GM19468 (cell line): ENCODE data around the gene TBX15.

Experiments
- ATAC-seq: cut with Tn5 transposase; IDR thresholded peaks from one replicate; pipeline ENCODE4 v1.9.1; 2021; ENCODE audit warnings: mild to moderate bottlenecking, moderate library complexity, moderate number of reproducible peaks; ENCODE audit not compliant: unreplicated experiment; ENCODE audit errors: extremely low read depth

The TBX15 gene

GRCh38 chr1:118986555-118987467 lies 1.3 kb downstream of the TBX15 start:
- ATAC-seq, result no peak

DNA sequence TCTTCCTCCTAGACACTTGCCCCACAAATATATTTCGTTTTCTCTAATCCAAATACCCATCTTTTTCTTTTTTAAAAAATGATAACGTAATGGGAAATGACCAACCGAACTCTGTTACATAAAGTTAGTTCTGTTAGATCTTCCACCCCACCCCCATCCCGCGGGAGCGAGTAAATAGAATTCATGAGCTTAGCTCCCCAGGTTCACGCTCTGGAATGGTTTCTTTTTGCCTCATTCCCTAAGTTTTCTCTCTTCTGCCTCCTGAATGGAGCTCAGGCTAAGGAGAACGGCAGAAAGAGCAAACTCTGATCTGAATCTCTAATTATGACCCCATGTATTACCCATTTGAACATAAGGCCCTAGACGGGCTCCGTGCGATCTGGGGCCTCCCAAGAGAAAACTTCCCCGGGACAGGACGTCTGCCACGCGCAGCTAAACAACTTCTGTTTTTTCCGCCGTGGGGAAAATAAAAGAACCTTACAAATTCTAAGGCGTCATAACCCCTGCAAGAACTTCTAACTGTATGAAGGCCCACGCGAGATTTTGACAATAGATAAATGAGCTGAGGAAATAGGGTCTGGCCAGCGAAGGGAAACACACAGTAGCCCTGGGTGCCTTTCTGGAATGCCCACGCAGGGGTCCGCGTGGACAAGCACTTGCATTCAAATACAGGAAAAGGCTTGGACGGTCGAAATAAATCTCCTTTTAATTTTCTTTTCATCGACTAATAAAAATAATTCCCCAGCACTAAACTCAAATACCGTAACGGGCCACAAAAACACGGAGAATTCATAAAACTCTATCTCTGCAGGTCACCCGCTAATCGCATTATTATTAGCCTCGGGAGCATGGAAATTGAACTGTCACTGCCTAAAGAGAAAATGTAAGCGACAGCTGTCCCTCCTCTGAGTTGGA lies 2.2 kb downstream of the TBX15 start:
- no peak for ATAC-seq

DNA sequence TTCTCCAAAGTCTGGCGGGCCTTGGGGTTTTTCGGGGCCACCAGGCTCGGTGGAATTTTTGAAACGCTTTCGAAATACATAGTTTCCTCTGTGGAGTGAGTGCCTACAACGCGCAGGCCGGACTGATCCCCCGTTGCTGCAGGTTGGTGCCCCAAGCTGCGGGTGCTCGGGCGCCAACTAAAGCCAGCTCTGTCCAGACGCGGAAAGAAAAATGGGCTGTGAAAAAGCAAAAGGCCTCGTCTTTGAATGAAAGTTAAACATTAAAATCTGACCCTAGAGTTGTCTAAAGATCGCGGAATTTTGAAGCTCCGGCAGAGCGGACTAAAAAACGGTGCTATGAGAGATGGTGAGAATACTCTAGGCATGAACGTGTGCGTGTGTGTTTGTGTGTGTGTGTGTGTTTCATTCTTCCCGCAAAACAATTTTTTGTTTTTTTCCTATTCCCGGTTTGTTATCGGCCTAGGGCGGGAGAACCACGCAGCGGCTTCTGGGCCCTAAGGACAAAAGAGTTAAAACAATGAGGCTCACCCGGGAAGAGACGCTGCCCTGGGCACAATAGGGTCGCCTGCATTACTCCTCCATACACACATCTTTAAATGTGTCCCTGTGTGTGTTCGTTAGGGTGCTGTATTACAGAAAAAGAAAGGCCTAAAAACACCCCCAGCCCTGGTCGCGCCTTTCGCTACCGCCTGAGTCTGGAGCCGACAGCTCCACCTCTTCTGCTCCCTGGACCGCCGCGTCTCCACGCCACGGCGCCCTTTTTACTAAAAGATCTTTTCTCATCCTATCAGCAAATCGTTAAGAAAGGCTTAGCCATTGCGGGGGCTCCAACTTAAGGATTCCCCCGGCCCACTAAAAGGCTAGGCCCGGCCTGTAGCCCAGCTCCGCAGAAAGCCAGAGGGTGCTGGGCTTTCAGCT lies 3.2 kb downstream of the TBX15 start:
- ATAC-seq, result no peak

DNA sequence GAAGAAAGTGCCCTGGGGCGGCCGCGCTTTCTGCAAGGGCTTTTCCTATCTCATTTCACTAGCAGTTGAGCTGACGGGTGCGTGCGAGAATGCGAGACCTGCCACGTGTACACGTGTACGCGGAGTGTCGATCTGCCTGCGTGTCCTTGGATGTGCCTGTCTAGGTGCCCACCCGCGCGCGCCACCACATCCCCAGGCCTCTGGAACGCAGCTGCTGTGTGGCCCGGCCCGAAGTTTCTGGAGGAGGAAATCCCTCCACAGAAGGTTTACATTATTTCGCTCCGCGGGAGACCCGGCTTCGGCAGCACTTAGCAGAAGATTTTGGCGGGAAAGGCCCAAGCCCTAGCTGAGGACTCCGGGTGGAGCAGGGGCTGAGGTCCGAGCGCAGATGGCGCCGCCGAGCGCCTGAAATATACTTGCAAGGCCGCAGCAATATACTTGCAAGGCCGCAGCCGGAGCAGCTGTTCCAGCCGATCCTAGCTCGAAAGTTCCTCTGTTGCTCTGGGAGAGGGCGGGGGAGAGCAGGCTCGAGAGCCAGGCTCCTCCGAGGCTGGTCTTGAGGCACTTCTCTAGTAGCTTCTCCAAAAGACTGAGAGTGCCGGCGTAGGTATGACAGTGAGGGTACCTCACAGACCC lies 3.9 kb downstream of the TBX15 start:
- ATAC-seq, result no peak

- ATAC-seq, result no peak
Observed at GRCh38 chr1:118983558-118984041, 4.5 kb downstream of the TBX15 start.

DNA sequence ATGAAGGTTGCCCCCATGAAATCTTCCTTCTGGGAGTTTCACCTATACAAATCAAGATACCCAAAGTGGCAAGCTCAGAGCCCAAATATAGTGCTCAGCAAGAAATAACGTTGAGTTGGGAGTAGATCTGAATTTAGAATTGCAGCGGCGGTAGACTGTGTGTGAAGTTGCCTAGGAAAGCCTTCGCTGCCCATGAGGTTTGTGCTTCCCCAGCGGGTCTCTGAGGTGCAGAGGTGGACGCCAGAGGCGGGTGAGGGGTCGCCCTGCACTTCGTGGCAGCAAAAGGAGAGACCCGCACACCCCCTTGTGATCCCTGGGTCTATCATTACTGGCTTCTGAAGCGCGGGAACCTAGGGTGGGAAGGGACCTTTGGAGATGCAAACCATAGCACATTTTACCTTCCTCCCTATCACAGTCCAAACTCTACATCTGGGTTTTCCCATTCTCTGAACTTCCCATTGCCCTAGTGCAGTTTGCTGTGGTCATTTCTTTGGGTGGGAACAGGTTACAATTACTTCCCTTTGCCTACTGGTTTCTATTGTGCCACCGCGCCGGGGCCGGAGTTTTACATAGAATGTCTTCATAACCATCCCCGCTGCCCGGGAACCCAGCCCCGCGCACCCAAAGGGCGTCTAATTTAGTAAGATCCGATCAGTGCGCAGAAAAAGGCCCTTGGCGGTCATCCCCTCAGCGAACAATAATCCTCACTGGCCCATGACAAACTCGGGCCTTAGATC lies 5.2 kb downstream of the TBX15 start:
- ATAC-seq, result no peak

GRCh38 chr1:118982266-118982665 lies 5.9 kb downstream of the TBX15 start:
- no peak for ATAC-seq

- ATAC-seq, result no peak
Observed at GRCh38 chr1:118981436-118981835, 6.7 kb downstream of the TBX15 start.

- ATAC-seq, result no peak
Observed at GRCh38 chr1:118979754-118980575, 8.2 kb downstream of the TBX15 start.

GRCh38 chr1:118978914-118979701 lies 9.0 kb downstream of the TBX15 start:
- no peak for ATAC-seq

DNA sequence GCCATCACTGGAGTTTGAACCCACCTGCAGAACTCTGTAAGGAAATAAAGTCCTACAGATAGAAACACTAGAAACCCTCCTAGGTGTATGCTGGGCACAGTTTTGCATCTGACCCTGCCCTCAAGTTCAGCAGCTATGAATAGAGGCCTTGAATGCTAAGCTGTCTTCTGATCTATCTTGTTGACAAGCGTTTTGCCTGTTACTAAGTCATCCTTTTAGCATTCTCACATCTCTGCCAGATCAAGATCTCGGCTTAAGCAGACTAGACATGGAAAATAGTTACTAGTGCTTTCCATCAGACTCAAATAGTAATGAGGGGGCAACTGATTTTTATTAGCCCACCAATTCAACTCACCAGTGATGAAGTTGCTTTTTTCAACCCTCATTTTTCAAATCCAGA lies 10.5 kb downstream of the TBX15 start:
- no peak for ATAC-seq

DNA sequence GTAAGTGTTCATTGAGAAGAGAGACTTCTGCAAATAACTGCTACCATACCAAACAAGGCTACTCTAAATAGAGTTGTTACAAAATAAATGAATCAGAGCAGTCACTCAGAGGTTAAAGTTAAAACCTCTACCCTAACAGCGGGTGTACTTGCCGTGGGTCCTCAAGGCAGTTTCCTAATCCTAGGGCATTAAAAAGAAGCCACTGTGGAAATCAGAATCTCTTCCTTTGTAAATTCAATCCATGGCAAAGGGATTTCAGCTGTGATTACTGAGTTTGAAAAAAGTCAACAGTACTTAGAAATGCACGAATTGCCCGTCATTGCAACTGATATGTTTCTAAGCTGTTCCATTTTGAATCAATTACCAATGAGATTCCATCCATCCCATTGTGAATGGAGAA lies 13.5 kb downstream of the TBX15 start:
- ATAC-seq, result no peak

DNA sequence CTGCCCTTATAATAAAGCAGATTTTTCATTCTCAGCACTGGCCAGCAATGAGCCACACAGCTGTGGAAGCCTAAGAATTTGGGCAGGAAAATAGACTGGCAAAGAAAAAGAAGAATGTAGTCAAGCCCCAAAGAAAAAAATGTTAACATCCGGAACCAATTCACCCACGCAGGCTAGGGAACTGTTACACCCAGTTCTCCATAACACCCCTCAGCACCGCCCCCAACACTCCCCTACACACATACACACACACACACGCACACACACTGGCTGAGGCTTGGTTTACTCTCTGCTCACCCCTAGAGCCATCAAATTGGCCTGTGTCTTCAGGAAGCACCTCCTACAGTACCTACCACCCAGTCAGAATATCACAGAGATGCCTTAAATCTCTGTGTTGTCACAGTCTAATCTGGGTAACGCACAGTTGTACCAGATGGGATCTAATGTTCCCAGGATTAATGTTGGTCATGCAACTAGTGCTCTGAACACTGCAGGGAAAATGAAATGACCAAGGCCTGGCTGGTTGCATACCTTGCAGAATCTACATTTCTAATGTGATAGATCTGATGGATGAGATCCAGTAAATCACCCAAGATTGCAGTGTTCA lies 14.5 kb downstream of the TBX15 start:
- no peak for ATAC-seq

DNA sequence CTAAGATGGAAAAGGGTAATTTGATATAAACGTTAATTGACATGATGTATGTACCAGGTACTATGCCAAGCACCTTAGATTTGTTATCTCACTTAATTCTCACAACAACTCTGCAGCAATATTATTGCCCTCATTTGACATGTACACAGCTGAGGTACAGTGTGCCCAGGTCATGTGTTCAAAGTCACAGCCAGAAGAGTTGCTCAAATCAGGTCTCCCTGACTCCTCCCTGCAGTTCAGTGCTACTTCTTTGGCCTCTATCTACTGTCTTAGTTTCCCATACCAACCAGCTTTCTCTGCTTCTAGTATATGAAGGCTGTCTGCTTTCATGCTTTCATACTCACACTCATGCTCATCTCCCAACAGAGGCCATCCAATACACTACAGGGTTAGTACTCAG lies 15.1 kb downstream of the TBX15 start:
- no peak for ATAC-seq

GRCh38 chr1:118970451-118970850 lies 17.7 kb downstream of the TBX15 start:
- ATAC-seq, result no peak

- no peak for ATAC-seq
Observed at GRCh38 chr1:118963456-118964430, 24.4 kb downstream of the TBX15 start.
